ENCODE measurements around the gene MPC2. TPM values are rescaled to one million over a fixed set of nuclear protein-coding genes. Genes with fewer than 3 reads are reported as not detected.

The MPC2 gene
- total RNA-seq, 1 experiment from 2014 or later, result 32.9 TPM

DNA sequence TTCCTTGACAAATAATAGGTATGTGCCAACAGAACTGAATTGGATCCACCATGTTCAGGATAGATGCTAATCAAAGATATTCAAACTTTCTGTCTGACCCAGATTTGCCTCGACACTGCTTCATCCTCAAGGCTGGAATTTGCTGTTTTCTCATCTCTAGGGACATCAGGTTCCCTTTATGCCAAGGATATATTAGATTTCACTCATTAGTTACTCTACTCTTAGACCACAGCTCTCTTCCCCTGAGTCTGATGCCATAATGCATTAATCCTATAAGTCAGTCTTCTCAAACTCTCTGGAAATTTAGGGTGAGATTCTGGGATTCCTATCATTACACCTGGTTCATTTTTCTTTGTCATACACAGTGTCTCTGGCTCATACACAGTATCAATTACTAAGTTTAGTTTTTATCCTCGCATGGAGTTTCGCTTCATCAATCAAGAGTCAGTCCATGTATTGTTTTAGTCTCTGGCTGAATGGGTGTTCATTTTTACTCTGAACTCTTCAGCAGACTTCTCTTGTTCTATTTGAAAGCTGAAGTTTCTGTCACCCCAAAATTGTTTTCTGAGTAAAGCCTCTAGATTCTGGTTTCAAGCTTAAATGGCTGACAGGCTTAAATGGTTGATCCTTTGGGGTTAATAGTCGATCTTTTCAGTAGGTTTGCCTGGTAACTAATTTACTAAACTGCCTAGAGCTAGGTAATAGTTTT lies 9.7 kb downstream of the MPC2 start:
- Histone ChIP-seq H2BK12ac (ENCODE audit: insufficient read length, low read depth, low read length) (no peak overlapping the region), H3K9ac (ENCODE audit: extremely low read depth, insufficient read length, low read length) (no peak overlapping the region), H3K27me3 (ENCODE audit: insufficient read depth, low read length) (no peaks in the 10 kb centered on the region), H3K4ac (ENCODE audit: low read depth, low read length) (no peak overlapping the region), H3K14ac (ENCODE audit: insufficient read depth, low read length) (no peak overlapping the region), H2BK120ac (ENCODE audit: low read depth, low read length, poor library complexity, severe bottlenecking) (no peak overlapping the region), H4K5ac (ENCODE audit: insufficient read length, low read depth, low read length) (no peak overlapping the region), H3K23me2 (ENCODE audit: insufficient read length, low read depth, low read length, poor library complexity, severe bottlenecking) (no peaks in the 10 kb centered on the region), H2BK20ac (ENCODE audit: low read depth, low read length, poor library complexity, severe bottlenecking) (no peak overlapping the region), H3T11ph (ENCODE audit: low read length) (no peak overlapping the region), H3K4me2 (ENCODE audit: insufficient read depth, insufficient read length, low read length) (no peak overlapping the region), H3K56ac (ENCODE audit: insufficient read length, low read depth, low read length) (no peak overlapping the region), H3K18ac (ENCODE audit: insufficient read length, low read depth, low read length) (no peak overlapping the region), H3K4me1 (ENCODE audit: insufficient read depth, low read length) (no peaks in the 10 kb centered on the region), H3K79me2 (ENCODE audit: insufficient read depth, low read length) (no peaks in the 10 kb centered on the region), H3K79me1 (ENCODE audit: insufficient read depth, low read depth, low read length, poor library complexity, severe bottlenecking) (no peaks in the 10 kb centered on the region), H2AK5ac (ENCODE audit: insufficient read length, low read length) (no peak overlapping the region), H4K20me1 (ENCODE audit: control insufficient read depth, insufficient read depth, insufficient read length) (no peaks in the 10 kb centered on the region), H3K23ac (ENCODE audit: insufficient read length, low read depth, low read length) (no peak overlapping the region), H2AFZ (ENCODE audit: low read length) (no peak overlapping the region), H2BK5ac (ENCODE audit: insufficient read length, low read length) (no peak overlapping the region), H3K27ac (ENCODE audit: insufficient read length, low read depth, low read length) (no peak overlapping the region), H4K91ac (ENCODE audit: insufficient read length, low read depth, low read length) (no peak overlapping the region), H3K9me3 (ENCODE audit: control insufficient read depth, low read depth, low read length) (no peaks in the 10 kb centered on the region), H2BK15ac (ENCODE audit: low read depth, low read length) (no peak overlapping the region), H4K8ac (replicated peaks; ENCODE audit: insufficient read length, low read depth, low read length) (no peak overlapping the region)
- no peak for TF ChIP-seq CTCF (conservative IDR thresholded peaks at IDR 0.05)
- H3K9me3 Mint-ChIP-seq, result no peaks in the 10 kb centered on the region
- no peaks in the 10 kb centered on the region for H3K27me3 Mint-ChIP-seq (ENCODE audit: low read depth)
- no peak overlapping the region for H3K27ac Mint-ChIP-seq
- peaks cover 4 to 6% of the 10 kb centered on the region in 2 experiments; a peak in 3 of 4 replicates for H3K4me1 Mint-ChIP-seq
- no peaks in the 10 kb centered on the region for H3K36me3 Mint-ChIP-seq (ENCODE audit: insufficient read depth in 1 of 3, low read depth in 3 of 3)
- no CpG with 5 or more reads among the region's 4 CpGs for WGBS (ENCODE audit: extremely low coverage, insufficient read length, low lambda C conversion rate)
- DNase-seq, result no peak
- no peak overlapping the region for H3K4me3 Mint-ChIP-seq

All from H9 (cell line).